K562 (cell line): ENCODE results near the gene ANXA1. TPM values are rescaled to one million over a fixed set of nuclear protein-coding genes. Genes with fewer than 3 reads are reported as not detected.

Experiments used
- ATAC-seq: fragments of 200-7000 bp; cut with Tn5 transposase; 3 replicates; pipeline ENCODE4 v1.9.1; 2020; ENCODE audit warnings: moderate library complexity
- BruUV-seq: library from RNA; stranded (reverse); fragments of 400-500 nt; replicated peaks from 2 replicates; lab custom pipeline; 2021; lab: Mats Ljungman, UMichigan
- CTCF ChIA-PET: fragments of 300-600 bp; formaldehyde crosslinking; extraction: SDS; loops from one replicate; lab custom pipeline; 2021; ENCODE audit warnings: low intra/inter-chr PET ratio; lab: Yijun Ruan, JAX
- POLR2A ChIA-PET: fragments of 300-600, 350-650 bp; sonication (Branson Sonifier 250); formaldehyde crosslinking; extraction: SDS; loops from one replicate; lab custom pipeline; 2021; ENCODE audit warnings: antibody characterized with exemption, inconsistent platforms; lab: Yijun Ruan, JAX
- DNase-seq, 4 experiments: peaks; one replicate each; pipeline versions ENCODE4 v3.0.0 to v3.0.0-alpha.2; 2011 to 2018; ENCODE audit warnings: low spot score in 3 of 4, mixed read lengths in 3 of 4; ENCODE audit errors: extremely low read depth in 1 of 4
- FAIRE-seq: peaks from 2 replicates; lab custom pipeline; 2011; peaks lifted over from hg19 to GRCh38; lab: Jason Lieb, UNC
- H2AFZ ChIP-seq: 2 replicates; pipeline ENCODE4 v1.6.0; 2011; ENCODE audit warnings: low read depth, low read length, control low read depth, inconsistent platforms
- H3K27ac ChIP-seq: fragments of 200-600 bp; 3 replicates; pipeline ENCODE4 v1.8.0; 2011; ENCODE audit warnings: low read depth, mild to moderate bottlenecking, control low read depth, inconsistent platforms, low read length, moderate library complexity, mixed read lengths; ENCODE audit errors: extremely low read depth
- H3K27me3 ChIP-seq, 2 experiments: fragments of 300-600 bp in 1 of 2; 2 replicates in 1 of 2; 3 replicates in 1 of 2; pipeline versions ENCODE4 v1.6.0 to v1.8.0; 2011; ENCODE audit warnings: inconsistent platforms in 2 of 2, low read length in 2 of 2, mild to moderate bottlenecking in 1 of 2, mixed read lengths in 1 of 2, moderate library complexity in 1 of 2; ENCODE audit not compliant: control insufficient read depth in 2 of 2, insufficient read depth in 2 of 2
- H3K36me3 ChIP-seq: fragments of 300-600 bp; 3 replicates; pipeline ENCODE4 v1.8.0; 2011; ENCODE audit warnings: mild to moderate bottlenecking, low read length, inconsistent platforms; ENCODE audit not compliant: control insufficient read depth, insufficient read depth
- H3K4me1 ChIP-seq, 2 experiments: fragments of 200-600 bp in 1 of 2; replicated peaks in 1 of 2; 2 replicates in 1 of 2; 3 replicates in 1 of 2; pipeline versions ENCODE4 v1.5.1 to v1.8.0; 2011; ENCODE audit warnings: inconsistent platforms in 2 of 2, low read length in 2 of 2, mild to moderate bottlenecking in 1 of 2, mixed read lengths in 1 of 2, moderate library complexity in 1 of 2; ENCODE audit not compliant: control insufficient read depth in 2 of 2, insufficient read depth in 2 of 2
- H3K4me2 ChIP-seq: 2 replicates; pipeline ENCODE4 v1.6.1; 2011; ENCODE audit warnings: low read length, control low read depth, inconsistent platforms, mixed read lengths; ENCODE audit not compliant: insufficient read depth
- H3K4me3 ChIP-seq: fragments of 200-600 bp; sonication (generic), shearing (Covaris generic); 2 replicates; pipeline ENCODE4 v1.5.1; 2016; ENCODE audit warnings: control low read depth, inconsistent platforms
- H3K79me2 ChIP-seq: fragments of 200-600 bp; 3 replicates; pipeline ENCODE4 v1.8.0; 2011; ENCODE audit warnings: low read length, inconsistent platforms; ENCODE audit not compliant: control insufficient read depth, insufficient read depth
- H3K9ac ChIP-seq, 2 experiments: 2 replicates each; pipeline versions ENCODE4 v1.6.0 to v1.6.1; 2011; ENCODE audit warnings: low read depth in 2 of 2, low read length in 2 of 2, control low read depth in 1 of 2, inconsistent platforms in 1 of 2, mild to moderate bottlenecking in 1 of 2, mixed read lengths in 1 of 2; ENCODE audit not compliant: insufficient read depth in 1 of 2
- H3K9me1 ChIP-seq: one replicate; pipeline ENCODE4 v1.6.0; 2011; ENCODE audit warnings: inconsistent platforms, mild to moderate bottlenecking, low read length, moderate library complexity; ENCODE audit not compliant: control insufficient read depth, insufficient read depth
- H3K9me3 ChIP-seq: replicated peaks from 2 replicates; pipeline ENCODE4 v1.5.1; 2011; ENCODE audit warnings: low read depth, low read length, inconsistent platforms; ENCODE audit not compliant: control insufficient read depth, insufficient read depth
- H4K20me1 ChIP-seq: replicated peaks from 2 replicates; pipeline ENCODE4 v1.6.1; 2011; ENCODE audit warnings: low read length, inconsistent platforms, mixed read lengths; ENCODE audit not compliant: control insufficient read depth, insufficient read depth
- CEBPB ChIP-seq: fragments of 450-650 bp; IDR thresholded peaks from 2 replicates; pipeline ENCODE4 v1.6.1; 2016; ENCODE audit warnings: missing genetic modification characterization, missing compliant biosample characterization
- CEBPG ChIP-seq, 3 experiments: fragments of 200-800 bp in 1 of 3; sonication (Bioruptor generic) in 1 of 3; sonication (generic) in 1 of 3; formaldehyde crosslinking in 1 of 3; IDR thresholded peaks in 2 of 3; conservative IDR thresholded peaks in 1 of 3; 2 replicates each; pipeline versions ENCODE4 v1.6.1 to v1.8.0; 2016 to 2022; ENCODE audit warnings: missing compliant biosample characterization in 2 of 3, missing genetic modification characterization in 2 of 3, mild to moderate bottlenecking in 1 of 3, missing genetic modification reagents in 1 of 3
- CUX1 ChIP-seq: fragments of 200-800 bp; sonication (Bioruptor generic); IDR thresholded peaks from 2 replicates; pipeline ENCODE4 v1.6.1; 2016; ENCODE audit warnings: missing genetic modification characterization, missing compliant biosample characterization
- FOSL1 ChIP-seq: fragments of 200-800 bp; sonication (Bioruptor generic); conservative IDR thresholded peaks from 2 replicates; pipeline ENCODE4 v1.6.1; 2016; ENCODE audit warnings: missing genetic modification characterization, missing compliant biosample characterization
- MLX ChIP-seq, 2 experiments: fragments of 450-650 bp in 1 of 2; sonication (generic) in 1 of 2; formaldehyde crosslinking; conservative IDR thresholded peaks; 2 replicates each; pipeline versions ENCODE4 v1.4.0 to v1.8.1; 2020 to 2022; ENCODE audit warnings: mild to moderate bottlenecking in 1 of 2, missing genetic modification reagents in 1 of 2
- NFE2 ChIP-seq: IDR thresholded peaks from 2 replicates; pipeline ENCODE4 v1.6.1; 2014; ENCODE audit warnings: antibody characterized with exemption, low read depth
- SMAD2 ChIP-seq: fragments of 150-350 bp; IDR thresholded peaks from 2 replicates; pipeline ENCODE4 v1.6.1; 2014; ENCODE audit warnings: low read depth, mild to moderate bottlenecking, low read length
- ZNF699 ChIP-seq: fragments of 250-450 bp; sonication (Bioruptor Pico); IDR thresholded peaks from 2 replicates; pipeline ENCODE4 v1.8.0; 2021; ENCODE audit warnings: mild to moderate bottlenecking, moderate library complexity; ENCODE audit not compliant: insufficient replicate concordance
- WGBS: fragments of 100-300 bp; shearing (Covaris generic); methylation state at CpG from one replicate; pipeline ENCODE4 v1.1.6; 2016; ENCODE audit warnings: low coverage, mixed read lengths; ENCODE audit not compliant: insufficient coverage; ENCODE audit errors: missing lambda C conversion rate; 5-methylcytosine and 5-hydroxymethylcytosine counted together
- in situ Hi-C: fragments of 300-500 bp; cut with MboI; formaldehyde crosslinking; loops from 4 replicates; pipeline ENCODE4 v1.15.0; 2018; ENCODE audit warnings: inconsistent platforms, mixed read lengths
- intact Hi-C: fragments of 100-400 bp; cut with micrococcal nuclease; formaldehyde crosslinking; loops from 2 replicates; pipeline ENCODE4 v1.14.2; 2022
- polyA plus RNA-seq, 8 experiments: library from polyadenylated mRNA; depleted of rRNA in 4 of 8; stranded (reverse) in 5 of 8; unstranded in 3 of 8; fragments of >200 nt; fragmentation: Nextera tagmentation in 2 of 8; fragmentation: Illumina TruSeq in 1 of 8; extraction: Ambion mirVana in 2 of 8; extraction: Trizol in 1 of 8; gene quantifications; 2 replicates each; pipeline versions ENCODE4 v1.2.1 to v1.2.3, GENCODE V29; 2011 to 2014; ENCODE audit warnings: inconsistent platforms in 1 of 8, missing spikeins in 1 of 8
- total RNA-seq, 7 experiments: library from RNA; depleted of rRNA in 6 of 7; stranded (reverse); fragments of >200 nt in 6 of 7; fragmentation: Illumina TruSeq in 2 of 7; extraction: Trizol in 2 of 7; gene quantifications; 2 replicates each; pipeline versions ENCODE4 v1.2.1 to v1.2.3, GENCODE V29; 2011 to 2021; ENCODE audit warnings: low replicate concordance in 1 of 7

ANXA1 gene
- total and polyA plus RNA-seq, 9 of the 15 experiments (the other 6 are each of a cell fraction or from before 2014, with no cell fraction given) = 406 to 1,298 (median 620) TPM

- TF ChIP-seq MLX (CRISPR knock-in tag; conservative IDR thresholded peaks at IDR 0.05) = no peak
- no peak for TF ChIP-seq ZNF699
- TF ChIP-seq SMAD2 = no peak
Observed at GRCh38 chr9:73118286-73118685, 33.4 kb upstream of the ANXA1 start (continued).

- no peak for TF ChIP-seq CEBPG (CRISPR knock-in tag; IDR thresholded peaks at IDR 0.05)
- TF ChIP-seq CEBPG (tag; conservative IDR thresholded peaks at IDR 0.05 in 1 of 2, IDR thresholded peaks at IDR 0.05 in 1 of 2) = peak in 1 of 2 experiments; percentile 59; a peak in 3 of 4 replicates
- peak; percentile 40 for TF ChIP-seq FOSL1 (tag)
- TF ChIP-seq NFE2 = peak; percentile 35; the same call in 1 of the 2 replicates
- no peak for TF ChIP-seq CUX1
- peak; percentile 75; the same call in 1 of the 2 replicates for TF ChIP-seq CEBPB (tag)
- no peaks in the 10 kb centered on the region for H3K4me1 ChIP-seq
- in situ Hi-C loops = no loop called here
- ChIA-PET POLR2A (no interaction called here), CTCF (no interaction called here)
- intact Hi-C loops = no loop called here
- 54% methylated on average over 4 of the region's 4 CpGs for WGBS
- no peak overlapping the region for H3K4me3 ChIP-seq
- BruUV-seq = no TSS peak
- ATAC-seq (no peak), FAIRE-seq (no peak), DNase-seq (no peak)
- no peak overlapping the region for H3K4me2 ChIP-seq
- H3K27me3 ChIP-seq = no peaks in the 10 kb centered on the region
- H3K9me3 ChIP-seq = no peaks in the 10 kb centered on the region
- H3K9me1 ChIP-seq = no peaks in the 10 kb centered on the region
- H3K36me3 ChIP-seq = no peaks in the 10 kb centered on the region
- H3K79me2 ChIP-seq = no peaks in the 10 kb centered on the region
- H3K9ac ChIP-seq = no peak overlapping the region
- H3K27ac ChIP-seq = no peak overlapping the region
- H4K20me1 ChIP-seq = no peaks in the 10 kb centered on the region
- no peak overlapping the region for H2AFZ ChIP-seq
Observed at GRCh38 chr9:73118898-73119554, 32.6 kb upstream of the ANXA1 start.
